ENCODE measurements around the gene YAP1.
"Not testable (repeated sequence)": the region's sequence is repeated elsewhere in the genome, so short reads cannot be mapped to it uniquely, and the experiment has no call there.

Gene YAP1

DNA sequence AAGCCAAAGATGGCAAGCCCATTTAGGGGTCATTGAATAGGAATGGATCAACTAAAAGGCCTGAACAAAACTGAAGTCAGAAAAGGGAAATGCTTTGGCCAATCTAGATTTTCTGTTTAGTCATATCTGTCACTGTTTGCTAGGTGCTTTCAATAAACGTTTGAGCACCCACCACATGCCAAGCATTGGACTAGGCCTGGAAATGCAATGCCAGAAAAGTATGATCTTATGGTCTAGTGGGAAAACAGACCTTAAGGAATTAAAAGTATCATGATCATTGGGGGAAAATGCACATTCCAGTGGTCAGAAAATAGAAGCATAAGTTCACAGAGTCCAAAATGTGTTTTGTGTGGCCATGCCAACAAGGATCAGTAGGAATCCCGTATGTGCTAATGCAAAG lies 130.3 kb downstream of the YAP1 start:
- DNase-seq (ENCODE audit: low spot score) = peak; percentile 37

- no peak for DNase-seq (ENCODE audit: low spot score)
Measured at GRCh38 chr11:102241026-102241425, 130.8 kb downstream of the YAP1 start.

GRCh38 chr11:102243399-102243884 lies 133.2 kb downstream of the YAP1 start:
- no peak for DNase-seq (ENCODE audit: low spot score)

- peak; percentile 70 for DNase-seq (ENCODE audit: low spot score)
Measured at GRCh38 chr11:102244681-102245409, 134.6 kb downstream of the YAP1 start.

GRCh38 chr11:102251423-102251822 lies 141.2 kb downstream of the YAP1 start:
- no peak for DNase-seq (ENCODE audit: low spot score)

GRCh38 chr11:102252339-102252891 lies 142.2 kb downstream of the YAP1 start:
- no peak for DNase-seq (ENCODE audit: low spot score)

GRCh38 chr11:102253020-102253715 lies 142.9 kb downstream of the YAP1 start:
- no peak for DNase-seq (ENCODE audit: low spot score)

DNA sequence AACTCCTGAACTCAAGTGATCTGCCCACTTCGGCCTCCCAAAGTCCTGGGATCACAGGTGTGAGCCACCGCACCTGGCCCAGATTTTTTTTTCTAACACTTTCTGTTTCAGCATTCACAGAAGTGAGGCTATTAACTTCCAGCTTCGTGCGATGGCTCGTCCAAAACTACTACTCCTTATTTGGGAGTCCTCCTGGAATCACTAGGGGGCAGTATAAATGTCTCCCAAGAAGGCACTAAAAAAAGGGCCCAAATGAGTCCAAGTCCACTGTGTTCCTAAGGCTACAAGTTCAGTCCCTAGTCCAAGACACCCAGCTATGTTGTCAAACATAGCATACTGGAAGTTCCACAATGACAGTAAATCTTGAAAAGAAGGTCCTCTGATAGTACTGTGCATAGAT lies 143.8 kb downstream of the YAP1 start:
- no peak for DNase-seq (ENCODE audit: low spot score)

DNA sequence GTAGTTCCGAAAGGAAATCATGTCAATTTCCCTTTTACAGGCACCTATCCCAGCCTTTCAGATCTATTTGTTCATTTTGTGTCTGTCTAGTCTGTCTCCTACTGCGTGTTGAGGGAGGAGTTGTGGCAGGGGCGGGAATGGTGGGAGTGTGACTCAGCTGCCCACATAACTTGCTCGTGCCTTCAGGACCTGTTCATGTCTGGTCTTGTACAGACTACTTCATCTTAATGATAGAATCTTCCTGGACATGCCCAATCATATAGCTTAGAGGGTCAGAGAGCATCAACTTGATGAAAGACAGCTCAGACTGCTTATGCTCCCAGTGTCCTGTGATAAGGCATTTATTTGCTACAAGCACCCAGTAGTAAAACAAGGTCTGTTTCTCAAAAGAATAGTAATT lies 146.0 kb downstream of the YAP1 start:
- DNase-seq (ENCODE audit: low spot score) = peak; percentile 47

DNA sequence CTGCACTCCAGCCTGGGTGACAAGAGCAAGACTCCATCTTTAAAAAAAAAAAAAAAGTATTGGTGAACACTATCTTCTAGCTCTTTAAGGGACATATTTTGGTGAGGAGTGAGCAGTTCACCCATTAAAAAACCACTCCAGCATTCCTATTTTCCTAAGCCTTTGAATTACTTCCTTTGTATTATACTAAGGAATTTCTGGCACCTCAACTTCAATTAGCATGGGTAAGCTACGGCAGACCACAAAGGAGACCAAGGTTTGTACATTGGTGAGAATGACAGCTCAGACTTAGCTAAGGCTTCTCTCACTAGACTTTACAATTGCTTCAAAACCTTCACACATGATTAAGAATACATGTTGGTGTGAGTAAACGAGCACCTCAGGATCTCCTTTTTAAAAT lies 150.0 kb downstream of the YAP1 start:
- DNase-seq (ENCODE audit: low spot score) = no peak

DNA sequence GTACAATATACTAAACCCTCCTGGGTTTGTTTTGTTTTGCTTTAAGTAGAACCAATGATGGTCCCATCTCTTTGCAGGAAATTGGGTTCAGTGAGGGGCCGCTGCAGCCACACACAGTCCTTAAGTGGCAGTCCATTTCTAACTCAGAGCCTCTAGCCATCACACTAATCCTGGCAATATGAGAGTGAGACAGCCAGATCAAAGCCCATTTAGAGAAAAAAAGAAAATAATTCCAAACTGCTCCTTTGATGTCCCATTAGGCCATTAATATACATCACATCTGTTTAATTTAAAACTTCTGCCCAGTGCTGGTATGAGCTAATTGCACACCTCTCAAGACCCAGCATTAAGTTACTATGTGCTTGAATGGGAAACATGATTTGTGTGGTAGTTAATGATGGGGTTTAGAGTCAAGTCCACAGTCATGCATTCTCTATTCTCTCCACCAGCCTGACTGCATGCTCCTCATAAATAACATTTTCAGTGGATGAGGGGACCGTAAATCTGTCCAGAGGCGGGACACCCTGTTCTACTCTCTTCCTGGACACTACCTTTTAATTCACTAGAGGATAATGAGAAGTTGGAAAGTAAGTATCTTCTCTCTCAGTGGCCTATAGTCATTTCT lies 153.2 kb downstream of the YAP1 start:
- no peak for DNase-seq (ENCODE audit: low spot score)

DNA sequence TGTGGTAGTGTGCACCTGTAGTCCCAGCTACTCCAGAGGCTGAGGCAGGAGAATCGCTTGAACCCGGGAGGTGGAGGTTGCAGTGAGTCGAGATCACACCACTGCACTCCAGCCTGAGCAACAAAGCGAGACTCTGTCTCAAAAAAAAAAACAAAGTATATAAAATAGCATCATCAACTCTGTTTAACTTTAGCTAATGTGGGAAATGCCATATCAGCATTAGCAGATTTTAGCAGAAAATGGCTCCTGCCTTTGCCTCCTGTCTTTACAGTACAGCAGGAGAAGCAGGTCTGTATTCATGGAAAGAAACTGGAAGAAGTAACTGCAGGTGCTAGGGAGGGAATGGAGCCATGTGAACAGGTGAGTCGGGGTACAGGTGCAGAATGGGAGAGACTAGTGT lies 154.5 kb downstream of the YAP1 start:
- DNase-seq (ENCODE audit: low spot score) = not testable (repeated sequence)

DNA sequence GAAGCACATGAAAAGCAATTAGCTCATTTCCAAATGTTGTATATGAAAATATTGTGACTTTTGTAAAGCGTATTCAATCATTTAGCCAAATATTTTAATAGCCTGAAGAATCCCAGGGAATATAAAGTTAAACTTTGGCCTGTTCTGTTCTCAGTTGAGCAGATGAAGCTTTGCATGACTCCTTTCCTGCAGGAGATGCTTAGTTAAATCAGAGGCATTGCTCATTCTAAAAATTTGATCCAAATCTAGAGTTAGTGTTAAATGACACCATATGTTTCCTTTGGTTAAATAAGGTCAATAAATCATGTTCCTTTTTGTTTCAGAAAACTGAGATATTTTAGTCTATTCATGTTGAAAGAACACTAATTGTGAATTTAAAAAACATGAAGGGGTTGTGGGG lies 155.9 kb downstream of the YAP1 start:
- no peak for DNase-seq (ENCODE audit: low spot score)

- peak; percentile 63 for DNase-seq (ENCODE audit: low spot score)
Measured at GRCh38 chr11:102267609-102268008, 157.4 kb downstream of the YAP1 start.

GRCh38 chr11:102268083-102268984 lies 158.1 kb downstream of the YAP1 start:
- peak; percentile 60 for DNase-seq (ENCODE audit: low spot score)

GRCh38 chr11:102268985-102269470 lies 158.8 kb downstream of the YAP1 start:
- no peak for DNase-seq (ENCODE audit: low spot score)

DNA sequence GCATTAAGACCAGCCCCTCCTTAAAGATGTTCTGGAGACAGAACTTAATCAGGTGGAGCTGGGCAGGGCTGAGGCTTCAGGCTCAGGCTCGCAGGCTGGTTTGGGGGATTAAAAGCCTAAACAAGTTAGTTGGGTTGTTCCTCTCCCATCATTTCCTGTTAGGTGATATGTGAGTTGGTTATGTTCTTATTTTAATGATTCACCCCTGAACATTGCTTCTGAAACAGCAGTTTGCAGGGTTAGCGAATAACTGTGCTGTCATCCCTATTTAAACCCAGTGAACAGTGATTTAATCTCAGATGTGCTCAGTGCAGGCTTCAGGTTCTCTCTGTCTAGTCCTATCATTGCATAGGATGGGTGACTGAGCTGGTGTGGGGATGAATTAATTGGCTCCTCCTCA lies 159.7 kb downstream of the YAP1 start:
- peak; percentile 63 for DNase-seq (ENCODE audit: low spot score)

DNA sequence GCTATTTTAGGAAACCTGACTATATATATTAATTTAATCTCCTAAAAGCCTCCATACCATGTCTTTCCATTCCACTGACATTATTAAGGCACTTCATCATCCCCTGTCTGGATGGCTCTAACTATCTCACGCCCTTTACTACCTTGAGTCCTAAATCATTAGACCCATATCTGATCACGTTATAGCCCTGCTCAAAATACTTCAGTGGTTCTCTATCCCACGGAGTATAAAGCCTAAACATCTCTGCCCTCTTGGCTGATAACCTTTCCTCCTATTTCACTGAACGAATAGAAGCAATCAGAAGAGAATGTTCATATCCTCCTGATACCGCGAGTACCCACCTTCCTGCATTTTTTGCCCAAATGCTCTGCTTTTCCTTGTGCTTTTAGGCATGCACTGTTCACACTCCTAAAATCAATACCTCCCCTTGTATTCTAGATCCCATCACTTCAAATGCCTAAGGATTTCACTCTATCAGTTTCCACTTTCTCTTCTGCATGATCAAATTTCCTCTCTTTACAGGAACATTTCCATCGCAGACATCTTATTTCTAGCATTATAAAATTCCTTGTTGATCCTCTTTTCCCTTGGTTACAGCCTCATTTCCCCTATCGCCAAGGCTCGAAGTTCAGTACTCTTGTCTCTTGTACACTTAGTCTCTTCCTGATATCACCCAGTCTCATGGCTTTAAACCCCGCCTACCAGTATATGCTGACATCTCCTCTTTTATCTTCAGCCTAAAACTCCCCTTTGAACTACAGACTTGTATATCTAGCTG lies 162.0 kb downstream of the YAP1 start:
- no peak for DNase-seq (ENCODE audit: low spot score)

DNA sequence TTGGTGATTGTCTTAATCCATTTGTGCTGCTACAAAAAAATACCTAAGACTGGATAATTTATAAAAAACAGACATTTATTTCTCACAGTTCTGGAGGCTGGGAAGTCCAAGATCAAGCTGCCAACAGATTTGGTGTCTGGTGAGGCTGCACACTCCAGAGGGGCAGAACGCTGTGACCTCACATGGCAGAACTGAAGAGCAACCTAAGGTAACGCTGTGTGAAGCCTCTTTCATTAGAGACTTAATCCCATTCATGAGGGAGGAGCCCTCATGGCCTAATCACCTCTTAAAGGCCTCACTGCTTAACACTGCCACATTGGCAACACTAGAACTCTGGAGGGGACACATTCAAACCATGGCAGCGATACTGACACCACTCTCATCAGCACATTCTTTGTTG lies 164.4 kb downstream of the YAP1 start:
- no peak for DNase-seq (ENCODE audit: low spot score)

DNA sequence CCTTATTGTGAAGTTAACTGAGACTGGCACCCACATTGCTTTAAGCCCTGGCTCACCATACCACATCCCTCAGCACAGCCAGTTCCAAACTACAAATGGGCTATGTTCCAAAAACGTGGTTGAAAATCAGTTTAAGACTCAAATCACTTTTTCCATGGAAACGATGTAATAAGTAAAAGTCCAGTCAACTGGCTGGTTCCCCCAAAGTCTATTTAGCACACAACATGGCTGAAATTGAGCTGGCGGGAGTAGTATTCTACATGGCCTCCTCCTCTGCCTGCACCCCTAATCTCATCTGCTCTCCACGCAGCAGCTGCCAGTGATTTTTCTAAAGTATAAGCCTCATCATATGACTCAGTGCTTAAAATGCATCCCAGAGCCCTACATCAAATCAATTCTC lies 166.1 kb downstream of the YAP1 start:
- DNase-seq (ENCODE audit: low spot score) = no peak

GRCh38 chr11:102276783-102277182 lies 166.5 kb downstream of the YAP1 start:
- DNase-seq (ENCODE audit: low spot score) = no peak

All from hepatic stellate cell (primary cell).